ENCODE measurements around the gene UST.
"Not testable (repeated sequence)": the region's sequence is repeated elsewhere in the genome, so short reads cannot be mapped to it uniquely, and the experiment has no call there.

UST gene

DNA sequence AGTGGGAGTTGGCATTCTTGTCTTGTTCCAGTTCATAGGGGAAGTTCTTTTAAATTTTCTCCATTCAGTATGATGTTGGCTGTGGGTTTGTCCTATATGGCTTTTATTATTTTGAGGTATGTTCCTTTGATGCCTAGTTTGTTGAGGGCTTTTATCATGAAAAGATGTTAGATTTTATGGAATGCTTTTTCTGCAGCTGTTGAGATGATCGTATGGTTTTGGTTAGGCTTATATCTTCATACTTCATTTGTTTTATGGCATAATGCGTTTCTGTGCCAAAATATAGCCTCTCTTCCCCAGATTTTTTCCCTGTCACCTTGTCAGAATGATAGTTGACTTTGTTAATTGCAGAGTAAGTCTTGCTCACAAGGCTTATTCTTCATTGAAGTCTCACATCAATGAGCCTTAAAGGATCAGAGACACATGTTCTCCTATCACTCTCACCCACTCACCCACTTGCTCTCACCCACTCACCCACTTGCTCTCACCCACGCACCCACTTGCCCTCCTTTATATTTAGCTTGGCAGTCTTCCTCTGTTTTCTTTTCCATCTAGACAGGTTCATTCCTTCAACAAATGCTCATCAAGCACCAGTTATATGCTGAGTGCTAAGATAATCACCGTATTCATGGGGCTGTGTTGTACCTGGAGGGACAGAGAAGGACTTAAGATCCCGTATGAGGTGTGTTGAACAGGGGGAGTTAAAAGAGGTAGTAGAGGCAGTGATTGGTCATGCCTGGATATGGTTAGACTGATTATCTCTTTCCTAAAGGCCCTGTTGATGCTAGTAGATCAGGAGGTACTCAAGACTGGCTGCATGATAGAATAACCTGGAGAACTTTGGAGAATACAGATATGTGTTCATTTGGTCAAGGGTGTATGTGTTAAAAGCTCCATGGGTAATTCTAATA, 19.3 kb downstream of the UST start:
- no peak for DNase-seq

DNA sequence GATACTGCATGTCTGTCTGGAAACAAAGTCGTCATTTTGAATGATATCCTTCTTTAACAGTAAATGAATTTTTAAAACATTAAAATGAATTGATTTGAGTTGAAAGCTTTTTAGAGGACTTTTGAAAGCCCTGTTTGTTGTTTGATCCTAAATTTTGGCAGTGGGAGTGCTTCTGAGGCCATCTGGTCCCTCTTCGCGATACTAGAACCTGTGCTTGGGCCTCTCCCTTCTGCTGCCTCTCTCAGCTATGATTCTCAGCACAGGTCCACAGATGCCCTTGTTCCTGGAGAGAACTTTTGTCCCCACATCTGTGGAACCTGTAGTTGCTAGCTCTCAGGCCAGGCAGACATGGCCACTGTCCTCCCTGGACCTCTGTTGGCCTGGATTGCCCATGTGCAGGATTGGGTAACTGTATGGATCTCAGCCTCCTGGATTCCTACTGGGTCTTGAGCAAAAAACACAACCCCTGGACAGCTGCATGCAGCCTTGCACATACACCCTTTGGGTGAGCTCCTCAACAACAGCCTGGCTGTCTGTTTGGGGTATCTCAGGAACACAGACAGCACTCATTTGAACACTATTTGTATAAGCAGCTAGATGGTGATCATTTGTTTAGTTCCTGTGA, 21.9 kb downstream of the UST start:
- DNase-seq, result no peak

- no peak for DNase-seq
These were observed 22.6 kb downstream of the UST start for GRCh38 chr6:148769304-148769968.

DNA sequence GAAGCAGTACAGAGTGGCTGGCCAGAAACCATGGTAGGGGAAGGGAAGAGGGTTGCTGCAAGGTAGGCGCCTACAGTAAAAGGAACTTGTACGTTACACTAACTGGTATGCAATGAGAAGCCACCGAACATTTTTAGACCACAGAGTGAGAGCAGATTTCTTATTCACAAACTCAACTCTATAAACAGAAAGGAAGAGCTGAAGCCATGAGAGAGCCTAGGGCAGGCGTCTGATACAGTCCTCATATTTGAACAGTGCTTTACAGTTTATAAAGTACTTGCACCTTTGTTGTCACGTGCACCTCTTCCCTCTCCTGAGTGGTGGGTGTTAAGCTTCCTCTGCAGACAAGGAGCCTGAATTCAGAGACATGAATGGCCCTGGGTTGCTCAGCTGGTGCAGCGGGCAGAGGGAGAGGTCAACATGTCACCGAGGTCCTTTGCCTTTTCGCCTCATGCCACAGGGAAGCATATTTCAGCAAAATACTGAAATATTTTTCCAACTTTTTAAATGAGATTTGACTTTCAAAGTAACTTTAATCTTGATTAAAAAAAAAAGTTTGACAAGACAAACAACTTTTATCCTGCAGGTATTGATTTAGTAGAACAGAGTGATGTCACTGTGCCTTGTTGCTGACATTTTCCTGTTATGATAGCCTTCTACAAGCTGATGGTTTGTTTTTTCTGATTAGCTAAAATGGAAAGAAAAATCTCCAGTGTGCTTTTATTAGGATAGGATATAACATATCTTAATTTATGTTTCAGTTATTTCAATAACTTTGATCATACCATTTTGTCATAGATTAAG, 23.8 kb downstream of the UST start:
- no peak for DNase-seq

DNA sequence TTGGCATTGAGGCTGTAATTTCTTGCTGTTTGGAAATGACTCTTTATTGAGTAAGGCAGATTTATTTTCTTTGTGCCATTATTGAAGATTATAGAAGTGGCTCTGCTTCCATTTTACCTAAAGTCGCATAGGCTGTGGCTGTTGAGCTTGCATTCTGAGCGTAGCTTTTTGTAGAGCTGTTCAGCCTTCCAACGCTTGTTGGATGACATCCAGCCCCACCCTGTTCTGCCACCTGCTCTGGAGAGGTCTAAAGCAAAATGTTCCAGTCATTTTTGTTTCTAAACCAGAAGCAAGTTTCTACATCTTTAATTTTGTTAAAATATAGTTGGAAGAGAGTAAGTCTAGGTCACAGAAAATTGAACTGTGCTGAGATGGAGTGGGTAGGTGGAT, 24.4 kb downstream of the UST start:
- DNase-seq, result peak in 8 of 56 donors; percentile 6 to 45 (median 30)

- DNase-seq, result no peak
These were observed 25.2 kb downstream of the UST start for GRCh38 chr6:148771896-148772554.

DNA sequence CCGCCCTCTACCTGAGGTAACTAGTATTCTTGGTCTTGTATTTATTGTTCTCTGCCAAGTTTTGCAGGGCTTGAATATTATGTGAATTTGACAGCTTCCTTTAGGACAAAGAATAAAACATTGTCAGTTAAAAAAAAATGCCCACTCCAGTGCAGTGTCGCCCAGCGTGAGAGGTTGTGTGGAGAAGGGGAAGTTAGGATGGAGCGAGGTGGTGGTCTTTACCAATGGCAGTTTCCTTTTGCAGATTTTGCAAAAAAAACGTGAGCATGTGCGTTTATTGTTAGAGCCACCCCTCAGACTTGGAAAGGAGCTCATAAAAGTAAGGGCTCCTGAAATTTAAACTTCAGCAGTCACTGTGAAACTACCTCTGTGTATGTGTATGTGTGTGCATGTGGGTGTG, 28.3 kb downstream of the UST start:
- DNase-seq, result no peak

DNA sequence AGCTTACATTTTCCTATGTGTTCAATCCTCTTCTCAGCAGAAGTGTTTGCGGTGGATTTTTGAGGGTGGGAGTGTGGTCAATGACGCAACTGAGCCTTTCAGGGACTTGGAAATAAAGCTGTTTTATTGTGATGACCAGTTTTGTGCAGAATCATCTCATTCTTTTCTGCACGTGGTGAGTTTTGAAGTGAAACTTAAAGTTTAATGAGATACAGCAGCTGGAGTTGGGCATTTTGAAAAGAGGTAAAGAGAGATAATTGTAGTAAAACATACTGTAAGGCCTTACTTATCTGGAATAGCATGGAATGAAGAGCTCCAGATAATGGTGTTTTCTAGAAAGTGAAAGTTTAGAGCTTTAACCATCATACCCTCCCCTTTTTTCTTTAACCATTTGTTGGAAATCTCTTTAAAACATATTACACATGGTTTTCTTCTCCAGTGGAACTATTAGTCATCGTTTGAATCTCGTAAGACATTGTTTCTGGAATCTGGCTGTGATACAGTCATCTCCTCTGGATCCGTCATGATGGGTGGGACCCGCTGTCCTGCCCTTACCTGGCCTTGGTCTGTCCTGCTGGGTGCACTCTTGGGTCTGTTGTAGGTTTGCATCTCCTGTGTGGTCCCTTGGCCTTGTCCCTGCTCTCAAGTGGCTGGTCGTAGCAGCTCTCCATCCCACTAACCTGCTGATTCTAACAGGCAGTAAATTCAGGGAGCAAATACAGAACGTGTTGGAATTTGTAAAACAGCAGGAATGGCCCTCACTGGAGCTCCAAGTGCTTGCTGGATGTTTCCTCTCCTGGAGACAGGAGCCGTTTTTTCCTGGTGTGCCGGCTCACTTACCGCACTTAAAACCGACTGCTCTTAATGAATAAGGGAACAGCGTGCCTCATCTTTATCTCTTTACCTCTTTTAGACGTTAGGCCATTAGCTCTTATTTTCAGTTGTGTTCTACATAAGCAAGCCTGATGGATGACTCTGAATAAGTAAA, 29.8 kb downstream of the UST start:
- peak in 1 of 56 donors; percentile 7 for DNase-seq

DNA sequence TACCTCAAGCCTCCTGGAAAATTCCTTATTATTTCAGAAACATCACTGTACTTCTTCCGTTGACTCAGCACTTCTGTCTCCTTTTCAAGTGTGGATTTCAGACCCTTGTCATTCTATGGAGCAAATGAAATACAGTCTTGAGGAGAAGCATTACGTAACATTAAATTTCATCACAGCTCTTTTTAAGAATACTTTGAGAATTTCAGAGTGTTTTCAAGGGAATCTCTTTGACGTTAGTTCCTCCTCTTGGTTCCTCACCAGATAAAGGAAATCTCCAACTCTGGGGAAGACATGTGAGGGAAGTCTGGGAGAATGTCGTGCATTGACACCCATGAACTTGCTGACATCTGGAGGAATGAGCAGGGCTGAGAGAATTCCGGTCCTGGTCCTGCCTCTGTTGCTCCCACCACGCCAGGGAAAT, 32.3 kb downstream of the UST start:
- DNase-seq, result no peak

DNA sequence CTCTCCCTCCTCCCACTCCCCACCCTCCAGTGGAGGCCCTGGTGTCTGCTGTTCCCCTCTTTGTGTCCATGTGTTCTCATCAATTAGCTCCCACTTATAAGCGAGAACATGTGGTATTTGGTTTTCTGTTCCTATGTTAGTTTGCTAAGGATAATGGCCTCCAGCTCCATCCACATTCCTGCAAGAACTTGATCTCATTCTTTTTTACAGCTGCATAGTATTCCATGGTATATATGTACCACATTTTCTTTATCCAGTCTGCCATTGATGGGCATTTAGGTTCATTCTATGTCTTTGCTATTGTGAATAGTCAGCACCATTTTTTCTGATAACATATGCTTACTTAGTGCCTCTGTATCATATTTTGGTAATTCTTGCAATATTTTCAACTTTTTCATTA, 33.6 kb downstream of the UST start:
- DNase-seq, result not testable (repeated sequence)

DNA sequence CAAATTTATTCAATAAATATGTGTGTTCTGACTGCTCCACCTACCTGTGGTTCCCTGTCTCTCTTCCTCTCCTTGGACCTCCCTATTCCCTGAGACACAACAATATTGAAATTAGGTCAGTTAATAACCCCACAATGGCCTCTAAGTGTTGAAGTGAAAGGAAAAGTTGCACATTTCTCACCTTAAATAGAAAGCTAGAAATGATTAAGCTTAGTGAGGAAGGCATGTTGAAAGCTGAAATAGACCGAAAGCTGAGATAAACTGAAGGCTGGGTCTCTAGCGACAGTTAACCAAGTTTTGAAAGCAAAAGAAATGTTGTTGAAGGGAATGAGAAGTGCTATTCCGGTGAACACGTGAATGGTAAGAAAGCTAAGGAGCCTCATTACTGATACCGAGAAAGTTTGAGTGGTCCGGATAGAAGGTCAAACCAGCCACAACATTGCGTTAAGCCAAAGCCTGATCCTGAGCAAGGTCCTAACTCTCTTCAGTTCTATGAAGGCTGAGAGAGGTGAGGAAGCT, 34.1 kb downstream of the UST start:
- DNase-seq, result no peak

DNA sequence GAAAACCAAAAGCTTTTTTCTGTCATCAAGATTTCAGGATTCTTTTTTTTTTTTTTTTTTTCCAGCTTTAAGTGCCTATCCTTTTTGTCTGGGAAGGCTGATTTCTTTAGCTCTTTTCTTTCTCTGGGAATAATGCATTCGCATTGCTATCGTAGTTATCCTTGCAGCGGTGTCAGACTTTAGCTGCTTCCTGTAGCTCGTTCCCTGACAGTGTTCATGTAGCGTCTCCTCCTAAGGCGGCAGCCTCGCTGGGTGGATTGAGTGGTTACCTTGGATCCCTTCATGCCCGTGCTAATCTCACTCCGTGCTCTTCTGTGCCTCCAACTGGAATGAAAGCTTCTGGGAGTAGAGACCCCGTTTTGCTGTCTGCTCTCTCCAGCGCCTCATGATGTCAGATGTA, 43.1 kb downstream of the UST start:
- peak in 8 of 56 donors; percentile 8 to 48 (median 14) for DNase-seq

- peak in 1 of 56 donors; percentile 23 for DNase-seq
These were observed 43.6 kb downstream of the UST start for GRCh38 chr6:148790404-148790803.

GRCh38 chr6:148790817-148791216, 44.0 kb downstream of the UST start:
- no peak for DNase-seq

GRCh38 chr6:148791372-148791771, 44.5 kb downstream of the UST start:
- no peak for DNase-seq

DNA sequence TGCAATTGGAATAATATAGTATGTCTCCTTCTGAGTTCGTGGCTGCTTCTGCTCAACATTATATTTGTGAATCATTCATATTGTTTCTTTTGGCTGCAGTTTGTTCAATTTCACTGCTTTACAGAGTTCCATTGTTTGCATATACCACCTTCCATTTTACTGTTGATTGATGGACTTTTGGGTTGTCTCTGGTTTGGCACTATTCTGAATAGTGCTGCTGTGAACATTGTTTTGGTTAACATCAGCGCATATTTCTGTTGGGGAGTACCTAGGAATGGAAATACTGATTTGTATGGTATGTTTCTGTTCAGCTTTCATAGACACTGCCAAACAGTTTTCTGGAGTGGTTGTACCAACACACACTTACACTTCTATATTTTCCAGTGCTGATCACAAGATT, 46.9 kb downstream of the UST start:
- no peak for DNase-seq

- no peak for DNase-seq
These were observed 48.0 kb downstream of the UST start for GRCh38 chr6:148794797-148795196.

DNA sequence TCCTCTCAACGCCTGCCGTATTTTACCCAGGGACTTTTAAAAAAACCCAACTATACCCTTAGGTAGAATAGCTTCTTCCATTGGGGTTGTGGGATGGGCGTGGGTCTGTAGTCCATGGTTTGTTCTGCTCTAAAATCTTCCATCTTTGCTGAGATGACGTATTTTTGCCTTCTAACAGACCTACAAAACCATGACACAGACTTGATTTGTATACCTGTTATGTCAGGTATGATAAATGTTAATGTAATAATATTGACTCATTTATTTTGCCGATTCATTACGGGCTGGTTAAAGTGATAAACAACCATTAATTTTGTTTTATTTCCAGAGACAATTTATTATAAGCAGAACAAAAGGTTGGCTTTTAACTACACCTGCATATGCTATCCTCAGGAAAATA, 48.7 kb downstream of the UST start:
- no peak for DNase-seq

DNA sequence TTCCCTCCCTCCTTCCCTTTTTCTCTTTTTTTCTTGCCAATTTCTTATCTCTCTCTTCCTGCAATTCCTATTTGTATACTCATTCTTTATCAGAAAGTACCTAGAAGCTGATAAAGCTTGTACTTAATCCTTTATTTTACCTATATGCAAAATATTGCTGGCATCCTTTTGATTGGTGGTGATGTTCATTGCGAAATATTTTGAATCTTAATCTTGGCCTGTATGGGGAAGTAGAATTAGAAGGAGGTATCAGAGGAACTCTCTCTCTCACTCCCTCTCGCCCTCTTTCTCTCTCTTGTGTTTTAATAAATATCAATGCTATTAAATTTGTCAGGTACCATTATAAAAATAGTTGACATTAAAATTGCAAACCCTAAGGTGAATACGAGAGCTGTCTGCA, 52.8 kb downstream of the UST start:
- DNase-seq, result no peak

All from nucleus accumbens (tissue), 56 donors.